ENCODE results near the gene MYO9B. TPM values are rescaled to one million over a fixed set of nuclear protein-coding genes. Genes with fewer than 3 reads are reported as not detected.
"Not testable (repeated sequence)": the region's sequence is repeated elsewhere in the genome, so short reads cannot be mapped to it uniquely, and the experiment has no call there.

The MYO9B gene
- total and polyA plus RNA-seq, 2 experiments from 2014 or later: 20.1 to 71.8 TPM

DNA sequence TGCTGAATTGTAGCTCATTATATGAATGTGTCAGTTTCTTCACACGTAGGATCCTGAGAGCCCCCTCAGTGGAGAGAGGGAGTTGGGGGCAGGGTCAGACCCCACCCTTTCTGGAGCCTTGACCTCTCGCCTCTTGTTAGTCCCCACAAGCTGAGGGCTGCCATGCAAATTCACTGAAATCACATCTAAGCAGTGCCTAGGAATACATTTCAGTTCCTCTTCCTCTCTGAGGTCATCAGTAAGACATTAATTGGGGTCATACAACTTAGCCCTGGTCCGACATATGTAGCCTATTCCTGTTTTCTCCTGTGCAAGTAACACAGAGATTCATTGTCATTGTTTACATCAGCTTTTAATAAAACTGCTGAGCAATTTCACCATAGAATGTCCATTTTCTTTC is 30.0 kb downstream of the MYO9B start:
- Histone ChIP-seq H3K4me3 (no peak overlapping the region), H3K4me2 (ENCODE audit: unreplicated experiment) (no peak overlapping the region), H3K9me2 (ENCODE audit: insufficient read depth) (no peaks in the 10 kb centered on the region), H3K9me3 (ENCODE audit: low read depth) (no peaks in the 10 kb centered on the region), H3K27ac (no peak overlapping the region), H4K20me1 (ENCODE audit: insufficient read depth) (no peaks in the 10 kb centered on the region), H3F3A (ENCODE audit: insufficient read depth) (peaks cover 31% of the 10 kb centered on the region), H2AFZ (no peak overlapping the region), H3K4me1 (ENCODE audit: insufficient read depth) (peaks cover 21% of the 10 kb centered on the region), H3K9ac (no peak overlapping the region), H3K27me3 (replicated peaks; ENCODE audit: insufficient read depth) (no peaks in the 10 kb centered on the region), H3K79me2 (ENCODE audit: insufficient read depth) (peaks cover 88% of the 10 kb centered on the region), H3K36me3 (ENCODE audit: low read depth) (0 out of 2 replicates have a peak, but pooled peaks cover 7% of the 10 kb centered on the region)
- no peak for DNase-seq
- in situ Hi-C loops (cut with MboI): no loop called here
- no peak for TF ChIP-seq EZH2 (IDR thresholded peaks at IDR 0.05; ENCODE audit: insufficient read depth, poor library complexity, severe bottlenecking)
- no peak for TF ChIP-seq EZH2phosphoT487 (IDR thresholded peaks at IDR 0.05; ENCODE audit: insufficient read depth, low read depth)
- 96 to 98% methylated on average over 3 of the region's 3 CpGs for WGBS, 2 experiments (ENCODE audit: low coverage in 1 of 2, low lambda C conversion rate in 2 of 2, missing lambda C conversion rate in 2 of 2)

DNA sequence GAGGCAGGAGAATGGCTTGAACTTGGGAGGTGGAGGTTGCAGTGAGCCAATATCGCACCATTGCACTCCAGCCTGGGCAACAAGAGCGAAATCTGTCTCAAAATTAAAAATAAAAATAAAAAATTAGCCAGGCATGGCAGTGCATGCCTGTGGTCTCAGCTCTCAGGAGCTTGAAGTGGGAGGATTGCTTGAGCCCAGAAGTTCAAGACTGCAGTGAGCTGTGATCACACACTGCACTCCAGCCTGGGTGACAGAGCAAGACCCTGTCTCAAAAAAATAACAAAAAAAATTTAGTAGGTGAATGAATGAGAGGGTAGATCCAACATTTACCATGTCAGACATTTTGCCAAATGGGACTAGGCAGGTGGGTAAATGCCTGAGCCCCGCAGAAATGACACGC is 31.4 kb downstream of the MYO9B start:
- DNase-seq: peak; percentile 39
- H3K9me2 ChIP-seq (ENCODE audit: insufficient read depth); H4K20me1 ChIP-seq (ENCODE audit: insufficient read depth); in situ Hi-C loops (cut with MboI); H3K9me3 ChIP-seq (ENCODE audit: low read depth); H3K36me3 ChIP-seq (ENCODE audit: low read depth); H3K27me3 ChIP-seq (replicated peaks; ENCODE audit: insufficient read depth); H2AFZ ChIP-seq: not testable (repeated sequence)
- Histone ChIP-seq H3K9ac (peak overlapping the region; percentile 86), H3K79me2 (ENCODE audit: insufficient read depth) (peaks cover 88% of the 10 kb centered on the region), H3K4me2 (ENCODE audit: unreplicated experiment) (peak overlapping the region; percentile 81), H3K4me3 (peak overlapping the region; percentile 58; the same call in 1 of the 2 replicates), H3K27ac (peak overlapping the region; percentile 97), H3K4me1 (ENCODE audit: insufficient read depth) (peaks cover 21% of the 10 kb centered on the region), H3F3A (ENCODE audit: insufficient read depth) (peaks cover 37% of the 10 kb centered on the region)
- WGBS, 2 experiments (ENCODE audit: low coverage in 1 of 2, low lambda C conversion rate in 2 of 2, missing lambda C conversion rate in 2 of 2): 89 to 93% methylated on average over 4 of the region's 4 CpGs

DNA sequence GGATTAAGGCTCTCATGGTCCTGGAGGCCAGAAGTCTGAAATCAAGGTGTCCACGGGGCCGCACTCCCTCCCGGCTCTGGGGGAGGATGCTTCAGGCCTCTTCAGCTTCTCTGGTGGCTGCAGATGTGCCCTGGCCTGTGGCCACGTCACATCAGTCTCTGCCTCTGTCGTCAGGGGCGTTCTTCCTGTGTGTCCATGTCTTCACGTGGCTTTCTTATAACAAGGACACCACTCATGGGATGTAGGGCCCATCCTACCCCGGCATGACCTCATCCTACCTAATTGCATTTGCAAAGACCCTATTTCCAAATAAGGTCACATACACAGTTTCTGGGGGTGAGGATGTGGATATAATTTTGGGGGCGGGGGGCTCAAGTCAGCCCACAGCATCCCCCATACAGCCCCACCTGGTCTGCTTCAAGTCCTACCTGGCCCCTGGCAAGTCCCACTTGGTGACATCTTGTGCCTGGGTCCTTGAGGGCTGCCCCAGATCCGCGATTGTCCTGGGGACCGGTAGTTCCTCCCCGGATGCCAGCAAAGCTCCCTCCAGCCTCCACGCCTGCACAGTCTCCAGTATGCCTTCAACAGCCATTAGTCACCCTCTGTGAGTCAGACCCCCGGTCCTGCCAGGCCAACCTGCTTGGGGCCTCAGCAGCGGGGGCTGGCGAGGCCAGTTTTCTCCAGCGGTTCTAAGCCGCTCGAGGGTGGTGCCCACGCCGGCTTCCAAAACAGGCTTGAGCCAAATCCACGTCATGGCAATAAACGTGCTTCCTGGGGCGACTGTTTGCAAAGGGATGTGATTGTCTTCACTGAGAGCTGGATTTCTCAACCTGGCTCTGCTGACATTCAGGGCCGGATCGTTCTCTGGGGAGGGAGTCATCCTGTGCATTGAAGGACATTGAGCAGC is 32.2 kb downstream of the MYO9B start:
- Histone ChIP-seq H3K4me2 (ENCODE audit: unreplicated experiment) (peak overlapping the region; percentile 81), H3K36me3 (ENCODE audit: low read depth) (no peaks in the 10 kb centered on the region; the same call in 1 of the 2 replicates), H3K27ac (peak overlapping the region; percentile 97), H3F3A (ENCODE audit: insufficient read depth) (peaks cover 37% of the 10 kb centered on the region), H3K9me2 (ENCODE audit: insufficient read depth) (no peaks in the 10 kb centered on the region), H3K27me3 (replicated peaks; ENCODE audit: insufficient read depth) (no peaks in the 10 kb centered on the region), H3K79me2 (ENCODE audit: insufficient read depth) (peaks cover 88% of the 10 kb centered on the region), H3K9ac (peak overlapping the region; percentile 86), H3K9me3 (ENCODE audit: low read depth) (no peaks in the 10 kb centered on the region), H4K20me1 (ENCODE audit: insufficient read depth) (no peaks in the 10 kb centered on the region), H3K4me3 (peak overlapping the region; percentile 58), H3K4me1 (ENCODE audit: insufficient read depth) (peaks cover 21% of the 10 kb centered on the region), H2AFZ (peak overlapping the region; percentile 42; the same call in 1 of the 2 replicates)
- no peak for TF ChIP-seq EZH2phosphoT487 (IDR thresholded peaks at IDR 0.05; ENCODE audit: insufficient read depth, low read depth)
- no peak for TF ChIP-seq EZH2 (IDR thresholded peaks at IDR 0.05; ENCODE audit: insufficient read depth, poor library complexity, severe bottlenecking)
- peak; percentile 99 for DNase-seq
- 9 to 10% methylated on average over 27 of the region's 27 CpGs for WGBS, 2 experiments (ENCODE audit: low coverage in 1 of 2, low lambda C conversion rate in 2 of 2, missing lambda C conversion rate in 2 of 2)
- in situ Hi-C loops (cut with MboI): no loop called here

DNA sequence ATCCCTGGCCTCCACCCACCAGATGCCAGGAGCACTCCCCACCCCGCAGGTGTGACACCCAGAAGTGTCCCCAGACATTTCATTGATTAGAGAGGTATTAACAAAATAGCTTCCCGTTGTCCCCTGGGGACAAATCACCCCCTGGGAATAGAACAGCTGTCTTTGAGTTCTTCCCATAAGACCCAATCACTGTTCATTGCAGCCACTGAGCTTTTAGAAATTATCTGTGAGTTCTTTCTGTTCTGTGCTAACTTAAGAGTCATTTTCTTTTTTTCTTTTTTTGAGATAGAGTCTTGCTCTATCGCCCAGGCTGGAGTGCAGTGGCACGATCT is 32.8 kb downstream of the MYO9B start:
- TF ChIP-seq EZH2phosphoT487 (IDR thresholded peaks at IDR 0.05; ENCODE audit: insufficient read depth, low read depth) (no peak), EZH2 (IDR thresholded peaks at IDR 0.05; ENCODE audit: insufficient read depth, poor library complexity, severe bottlenecking) (no peak)
- WGBS, 2 experiments (ENCODE audit: low coverage in 1 of 2, low lambda C conversion rate in 2 of 2, missing lambda C conversion rate in 2 of 2): 47 to 53% methylated on average over 4 of the region's 4 CpGs

More for the DNA sequence above, 32.8 kb downstream of the MYO9B start:
- DNase-seq: no peak
- Histone ChIP-seq H3K4me3 (peak overlapping the region; percentile 42; the same call in 1 of the 2 replicates), H2AFZ (no peak overlapping the region), H3F3A (ENCODE audit: insufficient read depth) (peaks cover 37% of the 10 kb centered on the region), H3K9ac (peak overlapping the region; percentile 86), H3K36me3 (ENCODE audit: low read depth) (no peaks in the 10 kb centered on the region; the same call in 1 of the 2 replicates), H3K9me3 (ENCODE audit: low read depth) (no peaks in the 10 kb centered on the region), H3K79me2 (ENCODE audit: insufficient read depth) (peaks cover 88% of the 10 kb centered on the region), H3K4me2 (ENCODE audit: unreplicated experiment) (peak overlapping the region; percentile 61), H3K4me1 (ENCODE audit: insufficient read depth) (peaks cover 21% of the 10 kb centered on the region), H3K27ac (peak overlapping the region; percentile 97), H3K27me3 (replicated peaks; ENCODE audit: insufficient read depth) (no peaks in the 10 kb centered on the region), H3K9me2 (ENCODE audit: insufficient read depth) (no peaks in the 10 kb centered on the region), H4K20me1 (ENCODE audit: insufficient read depth) (no peaks in the 10 kb centered on the region)
- in situ Hi-C loops (cut with MboI): no loop called here

Data from GM23248 (cell line).